ENCODE results near the gene CELSR3.

Gene CELSR3

DNA sequence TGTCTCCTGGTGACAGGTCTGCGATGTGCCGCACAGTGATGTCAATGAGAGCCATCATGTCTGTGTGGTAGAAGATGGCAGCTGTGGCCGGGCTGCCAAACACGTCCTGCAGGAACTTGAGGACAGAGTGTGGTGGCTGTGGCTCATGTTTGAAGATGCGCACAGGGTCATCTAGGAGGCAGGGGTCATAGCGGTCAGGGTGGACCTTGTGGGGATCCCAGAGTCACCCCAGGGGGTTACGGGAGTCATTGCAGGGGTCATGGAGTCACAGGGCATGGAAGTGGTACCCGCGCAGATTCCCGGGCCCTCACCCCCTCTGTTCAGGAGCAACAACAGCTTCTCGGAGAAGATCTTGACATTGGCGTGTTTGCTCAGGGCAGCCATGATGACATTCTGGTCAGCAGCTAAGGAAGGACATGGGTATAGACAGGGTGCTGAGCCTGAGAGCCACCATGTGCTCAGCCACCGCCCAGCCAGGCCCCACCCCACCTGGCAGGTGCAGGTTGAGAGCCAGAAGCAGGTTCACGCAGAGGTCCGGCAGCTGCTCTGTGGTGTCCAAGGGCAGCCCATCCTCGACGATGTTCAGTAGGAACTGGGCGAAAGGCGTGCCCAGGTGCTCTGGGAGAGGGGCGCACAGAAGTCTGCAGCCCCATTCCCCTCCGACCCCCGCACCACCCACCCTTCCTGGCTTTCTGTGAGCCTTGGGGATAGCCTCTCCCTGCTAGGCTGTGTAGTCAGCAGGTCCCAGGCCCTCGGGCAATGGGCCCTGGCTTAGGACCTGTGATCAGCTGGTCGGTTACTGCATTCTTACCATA, 16.1 kb upstream of the CELSR3 start:
- TF ChIP-seq CTCF (IDR thresholded peaks at IDR 0.05; ENCODE audit: low read length, missing control alignments): no peak
- no peak for DNase-seq (ENCODE audit: low read depth)
- H3K4me3 ChIP-seq (replicated peaks; ENCODE audit: low read depth, low read length): no peak overlapping the region

DNA sequence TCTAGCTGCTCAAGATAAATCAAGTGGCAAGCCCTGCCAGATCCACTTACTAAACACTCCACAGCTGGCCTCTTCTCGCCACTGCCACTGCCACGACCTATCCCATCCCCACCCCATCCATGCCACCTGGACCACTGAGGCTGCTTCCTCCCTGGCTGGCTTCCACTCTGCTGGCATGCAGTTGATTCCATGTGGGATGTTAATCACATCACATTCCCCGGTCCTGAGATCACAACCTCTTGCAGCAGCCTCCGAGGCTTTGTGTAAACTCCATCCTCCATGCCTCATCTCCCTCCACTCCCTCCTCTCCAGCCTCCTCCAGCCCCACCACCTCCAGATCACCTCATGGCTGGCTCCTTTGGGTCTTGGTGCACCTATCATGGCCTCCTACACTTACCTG, 15.4 kb upstream of the CELSR3 start:
- TF ChIP-seq CTCF (IDR thresholded peaks at IDR 0.05; ENCODE audit: low read length, missing control alignments): no peak
- DNase-seq (ENCODE audit: low read depth): peak; percentile 31
- H3K4me3 ChIP-seq (replicated peaks; ENCODE audit: low read depth, low read length): no peak overlapping the region

DNA sequence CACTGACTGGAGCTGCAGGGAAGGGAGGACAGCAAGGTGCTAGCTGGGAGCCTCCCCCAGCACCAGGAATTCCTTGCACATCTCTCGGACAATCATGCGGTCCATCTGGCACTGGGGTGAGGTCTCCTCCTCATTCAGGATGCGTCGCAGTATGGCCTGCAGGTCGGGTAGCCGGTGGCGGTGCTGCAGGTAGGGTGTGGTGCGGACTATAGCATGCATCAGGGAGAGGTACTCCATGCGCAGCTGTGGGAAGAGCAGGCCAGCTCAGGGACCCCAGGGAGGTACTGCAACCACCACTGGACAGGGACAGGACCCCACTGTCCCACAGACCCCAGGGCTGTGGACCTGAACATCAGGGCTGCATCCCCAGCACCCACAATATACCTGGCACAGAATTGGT, 11.8 kb upstream of the CELSR3 start:
- H3K4me3 ChIP-seq (replicated peaks; ENCODE audit: low read depth, low read length): no peak overlapping the region
- no peak for TF ChIP-seq CTCF (IDR thresholded peaks at IDR 0.05; ENCODE audit: low read length, missing control alignments)
- no peak for DNase-seq (ENCODE audit: low read depth)

GRCh38 chr3:48672522-48672921, 9.8 kb upstream of the CELSR3 start:
- TF ChIP-seq CTCF (IDR thresholded peaks at IDR 0.05; ENCODE audit: low read length, missing control alignments): no peak
- H3K4me3 ChIP-seq (replicated peaks; ENCODE audit: low read depth, low read length): no peak overlapping the region
- no peak for DNase-seq (ENCODE audit: low read depth)

GRCh38 chr3:48664929-48665328, 2.2 kb upstream of the CELSR3 start:
- no peak overlapping the region for H3K4me3 ChIP-seq (replicated peaks; ENCODE audit: low read depth, low read length)
- DNase-seq (ENCODE audit: low read depth): no peak
- no peak for TF ChIP-seq CTCF (IDR thresholded peaks at IDR 0.05; ENCODE audit: low read length, missing control alignments)

- no peak overlapping the region for H3K4me3 ChIP-seq (replicated peaks; ENCODE audit: low read depth, low read length)
- TF ChIP-seq CTCF (IDR thresholded peaks at IDR 0.05; ENCODE audit: low read length, missing control alignments): no peak
- DNase-seq (ENCODE audit: low read depth): no peak
Observed at GRCh38 chr3:48664313-48664644, 1.6 kb upstream of the CELSR3 start.

Measured in fibroblast of pulmonary artery (primary cell).